OCI-LY7 (cell line): ENCODE measurements around the gene GPC3. TPM values are rescaled to one million over a fixed set of nuclear protein-coding genes. Genes with fewer than 3 reads are reported as not detected.

ENCODE experiments used
- BruUV-seq: library from RNA; stranded (reverse); fragments of 400-500 nt; replicated peaks from 2 replicates; lab custom pipeline; 2021; lab: Mats Ljungman, UMichigan
- CTCF ChIA-PET: fragments of 300-600 bp; sonication (Branson Sonifier 250); formaldehyde crosslinking; loops from one replicate; lab custom pipeline; 2022; ENCODE audit warnings: antibody characterized with exemption; ENCODE audit not compliant: unreplicated experiment; lab: Charles Lee
- POLR2A ChIA-PET: fragments of 300-600 bp; sonication (Branson Sonifier 250); formaldehyde crosslinking; loops from one replicate; lab custom pipeline; 2022; ENCODE audit warnings: antibody characterized with exemption; lab: Charles Lee
- DNase-seq: peaks from one replicate; pipeline ENCODE4 v3.0.0-alpha.2; 2015; ENCODE audit warnings: low spot score
- H2AFZ ChIP-seq: fragments of 200-600 bp; sonication (generic), shearing (Covaris generic); 2 replicates; pipeline ENCODE4 v1.6.1; 2014; ENCODE audit warnings: mild to moderate bottlenecking, antibody characterized with exemption, low read length, moderate library complexity
- H3K27ac ChIP-seq: fragments of 200-600 bp; sonication (generic); 2 replicates; pipeline ENCODE4 v1.5.1; 2014; ENCODE audit warnings: mixed run types, low read depth, mild to moderate bottlenecking, moderate library complexity, low read length, inconsistent platforms; ENCODE audit not compliant: poor library complexity, severe bottlenecking
- H3K36me3 ChIP-seq: fragments of 200-600 bp; sonication (generic); 2 replicates; pipeline ENCODE4 v1.6.1; 2014; ENCODE audit warnings: mild to moderate bottlenecking, antibody characterized with exemption, low read length, moderate library complexity, mixed read lengths; ENCODE audit not compliant: insufficient read depth
- H3K4me1 ChIP-seq: fragments of 200-600 bp; sonication (generic); 2 replicates; pipeline ENCODE4 v1.5.1; 2014; ENCODE audit warnings: mild to moderate bottlenecking, low read length; ENCODE audit not compliant: insufficient read depth, poor library complexity, severe bottlenecking
- H3K4me2 ChIP-seq: fragments of 200-600 bp; sonication (generic); 2 replicates; pipeline ENCODE4 v1.6.1; 2014; ENCODE audit warnings: mild to moderate bottlenecking, low read length
- H3K4me3 ChIP-seq: fragments of 200-600 bp; sonication (generic); 2 replicates; pipeline ENCODE4 v1.5.1; 2014; ENCODE audit warnings: mild to moderate bottlenecking, low read depth, low read length; ENCODE audit not compliant: poor library complexity, severe bottlenecking
- H3K79me2 ChIP-seq: fragments of 200-600 bp; sonication (generic); 2 replicates; pipeline ENCODE4 v1.6.1; 2016; ENCODE audit warnings: low read depth, mild to moderate bottlenecking, low read length, moderate library complexity, mixed read lengths; ENCODE audit not compliant: insufficient read depth
- H3K9me2 ChIP-seq: fragments of 200-600 bp; sonication (generic); 2 replicates; pipeline ENCODE4 v1.6.1; 2016; ENCODE audit warnings: mild to moderate bottlenecking, low read length, mixed read lengths; ENCODE audit not compliant: insufficient read depth
- H3K9me3 ChIP-seq: fragments of 200-600 bp; sonication (generic); 2 replicates; pipeline ENCODE4 v1.6.1; 2014; ENCODE audit warnings: mild to moderate bottlenecking, mixed run types, low read length, mixed read lengths
- H4K20me1 ChIP-seq: fragments of 200-600 bp; sonication (generic); 2 replicates; pipeline ENCODE4 v1.6.1; 2014; ENCODE audit warnings: mild to moderate bottlenecking, antibody characterized with exemption, low read length, moderate library complexity, mixed read lengths; ENCODE audit not compliant: insufficient read depth
- EZH2phosphoT487 ChIP-seq: fragments of 200-600 bp; sonication (generic); IDR thresholded peaks from 2 replicates; pipeline ENCODE4 v1.6.1; 2018; ENCODE audit warnings: low read depth, borderline replicate concordance, mild to moderate bottlenecking, mixed run types, antibody characterized with exemption, low read length, moderate library complexity, mixed read lengths
- intact Hi-C: fragments of 100-400 bp; cut with micrococcal nuclease; formaldehyde crosslinking; loops from one replicate; pipeline ENCODE4 v1.10.0; 2022; ENCODE audit not compliant: unreplicated experiment
- total RNA-seq, 2 experiments: library from RNA; depleted of rRNA in 1 of 2; stranded (reverse); fragments of >200 nt in 1 of 2; shearing (Covaris generic) in 1 of 2; gene quantifications; 2 replicates each; pipeline ENCODE4 v1.2.3, GENCODE V29; 2014 to 2022
- TF ChIP-seq, protein P1 (sequence below): fragments of 200-600 bp; sonication (generic); conservative IDR thresholded peaks from 2 replicates; pipeline ENCODE4 v1.5.1; 2014; ENCODE audit warnings: mild to moderate bottlenecking, antibody characterized with exemption, low read length, moderate library complexity, mixed read lengths

Gene GPC3
- total RNA-seq, 2 experiments from 2014 or later = not detected

DNA sequence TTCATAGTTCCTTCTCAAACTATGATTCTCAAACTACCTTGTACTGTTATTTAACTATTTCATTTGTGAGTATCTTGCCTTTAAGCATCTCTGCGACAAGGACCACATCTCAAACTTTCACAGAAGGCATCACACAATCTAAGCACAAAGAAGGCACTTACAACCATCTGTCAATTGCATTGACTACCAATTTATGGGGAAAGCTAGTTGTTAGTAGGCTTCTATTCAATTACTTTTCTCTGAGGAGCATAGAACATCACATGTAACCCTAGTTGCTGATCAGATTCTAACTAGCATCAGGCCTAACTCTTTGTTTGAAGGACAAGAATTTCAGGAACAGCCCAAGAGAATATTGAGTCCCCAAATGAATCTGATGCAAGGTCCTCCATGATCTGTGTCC is 74.9 kb downstream of the GPC3 start:
- no peaks in the 10 kb centered on the region for H3K79me2 ChIP-seq
- CTCF ChIA-PET = no interaction called here
- no peak overlapping the region for H3K4me3 ChIP-seq
- no peaks in the 10 kb centered on the region for H4K20me1 ChIP-seq
- no peak overlapping the region for H2AFZ ChIP-seq
- DNase-seq = no peak
- no peak overlapping the region for H3K4me2 ChIP-seq
- no peaks in the 10 kb centered on the region for H3K36me3 ChIP-seq
- intact Hi-C loops = no loop called here
- no peaks in the 10 kb centered on the region for H3K9me3 ChIP-seq
- H3K27ac ChIP-seq = no peak overlapping the region
- no peaks in the 10 kb centered on the region for H3K4me1 ChIP-seq
- BruUV-seq = no TSS peak
- no peaks in the 10 kb centered on the region for H3K9me2 ChIP-seq
- TF ChIP-seq, protein P1, sequence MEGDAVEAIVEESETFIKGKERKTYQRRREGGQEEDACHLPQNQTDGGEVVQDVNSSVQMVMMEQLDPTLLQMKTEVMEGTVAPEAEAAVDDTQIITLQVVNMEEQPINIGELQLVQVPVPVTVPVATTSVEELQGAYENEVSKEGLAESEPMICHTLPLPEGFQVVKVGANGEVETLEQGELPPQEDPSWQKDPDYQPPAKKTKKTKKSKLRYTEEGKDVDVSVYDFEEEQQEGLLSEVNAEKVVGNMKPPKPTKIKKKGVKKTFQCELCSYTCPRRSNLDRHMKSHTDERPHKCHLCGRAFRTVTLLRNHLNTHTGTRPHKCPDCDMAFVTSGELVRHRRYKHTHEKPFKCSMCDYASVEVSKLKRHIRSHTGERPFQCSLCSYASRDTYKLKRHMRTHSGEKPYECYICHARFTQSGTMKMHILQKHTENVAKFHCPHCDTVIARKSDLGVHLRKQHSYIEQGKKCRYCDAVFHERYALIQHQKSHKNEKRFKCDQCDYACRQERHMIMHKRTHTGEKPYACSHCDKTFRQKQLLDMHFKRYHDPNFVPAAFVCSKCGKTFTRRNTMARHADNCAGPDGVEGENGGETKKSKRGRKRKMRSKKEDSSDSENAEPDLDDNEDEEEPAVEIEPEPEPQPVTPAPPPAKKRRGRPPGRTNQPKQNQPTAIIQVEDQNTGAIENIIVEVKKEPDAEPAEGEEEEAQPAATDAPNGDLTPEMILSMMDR = no peak
- TF ChIP-seq EZH2phosphoT487 = no peak
- POLR2A ChIA-PET = interaction anchor here (0.6 kb wide), 1 partner anchor 23 kb away, joined by 3 read pairs; no protein-coding TSS in a partner anchor

DNA sequence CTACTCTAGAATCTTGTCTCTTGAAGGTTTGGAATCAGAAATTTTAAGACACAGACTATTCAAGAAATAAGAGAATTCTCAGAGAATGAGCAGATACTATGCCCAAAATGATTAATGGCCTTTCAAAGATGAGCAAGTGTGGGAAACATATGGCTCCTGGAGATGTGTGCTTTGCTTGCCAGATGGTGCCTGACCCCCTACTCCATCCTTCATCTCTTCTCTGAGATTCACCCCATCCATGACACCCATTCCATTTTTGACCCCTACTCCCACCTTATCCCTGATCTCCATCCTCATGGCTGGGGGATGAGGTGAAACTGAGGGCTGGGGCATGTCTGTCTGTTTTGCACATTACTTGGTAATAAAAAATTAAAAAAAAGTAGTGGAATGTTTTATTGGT is 75.5 kb downstream of the GPC3 start:
- H3K9me2 ChIP-seq = no peaks in the 10 kb centered on the region
- DNase-seq = no peak
- TF ChIP-seq EZH2phosphoT487 = no peak
- TF ChIP-seq, protein P1 = no peak
- H3K4me1 ChIP-seq = no peaks in the 10 kb centered on the region
- H3K4me3 ChIP-seq = no peak overlapping the region
- H3K36me3 ChIP-seq = no peaks in the 10 kb centered on the region
- H3K9me3 ChIP-seq = no peaks in the 10 kb centered on the region
- H3K27ac ChIP-seq = no peak overlapping the region
- H4K20me1 ChIP-seq = no peaks in the 10 kb centered on the region
- intact Hi-C loops = no loop called here
- ChIA-PET CTCF (no interaction called here), POLR2A (no interaction called here)
- BruUV-seq = no TSS peak
- H2AFZ ChIP-seq = no peak overlapping the region
- H3K79me2 ChIP-seq = no peaks in the 10 kb centered on the region
- H3K4me2 ChIP-seq = no peak overlapping the region

DNA sequence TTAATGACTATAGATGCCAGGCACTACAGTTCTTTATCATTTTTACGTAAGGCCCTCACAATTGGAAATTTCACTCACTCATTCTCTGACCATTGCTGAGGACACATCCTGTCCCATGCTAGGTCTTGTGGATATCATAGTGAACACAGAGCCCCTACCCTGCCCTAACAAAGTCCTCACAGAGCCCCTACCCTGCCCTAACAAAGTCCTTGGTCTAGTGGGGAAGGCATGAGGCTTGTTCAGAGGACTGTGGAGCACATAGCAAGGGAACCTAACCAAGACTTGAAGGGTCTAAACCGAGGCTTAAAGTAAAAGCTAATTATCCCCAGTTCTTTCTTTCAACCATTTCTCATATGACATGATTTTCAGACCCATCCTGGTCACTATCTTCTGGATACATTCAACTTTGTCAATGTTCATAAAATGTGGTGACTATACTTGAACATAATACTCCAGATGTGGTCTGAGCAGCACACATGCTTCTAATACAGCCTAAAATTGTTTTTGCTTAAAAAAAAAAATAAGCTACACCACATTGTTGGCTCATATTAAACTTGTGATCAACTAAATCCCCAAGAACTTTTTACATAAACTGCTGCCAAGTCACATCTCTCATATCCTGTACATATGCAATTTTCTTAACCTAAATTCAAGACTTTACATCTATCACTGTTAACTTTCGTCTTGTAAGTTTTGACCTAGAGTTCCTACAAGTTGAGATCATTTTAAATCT is 77.0 kb downstream of the GPC3 start:
- Histone ChIP-seq H3K4me1 (no peaks in the 10 kb centered on the region), H3K4me3 (no peak overlapping the region), H2AFZ (no peak overlapping the region), H3K9me3 (no peaks in the 10 kb centered on the region), H4K20me1 (no peaks in the 10 kb centered on the region), H3K27ac (no peak overlapping the region), H3K36me3 (no peaks in the 10 kb centered on the region), H3K79me2 (no peaks in the 10 kb centered on the region), H3K9me2 (no peaks in the 10 kb centered on the region), H3K4me2 (no peak overlapping the region)
- no peak for DNase-seq
- CTCF ChIA-PET = no interaction called here
- POLR2A ChIA-PET = no interaction called here
- intact Hi-C loops = no loop called here
- TF ChIP-seq, protein P1 = no peak
- TF ChIP-seq EZH2phosphoT487 = no peak
- BruUV-seq = no TSS peak
